Endothelial cell of umbilical vein (primary cell): ENCODE results near the gene MAEA. TPM values are rescaled to one million over a fixed set of nuclear protein-coding genes. Genes with fewer than 3 reads are reported as not detected.
A peak's percentile ranks its signal among the peaks of the same experiment; 100 is the strongest.

Experiments used
- BruUV-seq: library from RNA; stranded (reverse); fragments of 400-500 nt; replicated peaks from 2 replicates; lab custom pipeline; 2021; lab: Mats Ljungman, UMichigan
- CTCF ChIA-PET: fragments of 300-600, 350-600 bp; sonication (Branson Sonifier 250); formaldehyde crosslinking; loops from one replicate; lab custom pipeline; 2021; ENCODE audit warnings: antibody characterized with exemption, inconsistent platforms; lab: Charles Lee
- POLR2A ChIA-PET: fragments of 300-600, 350-600 bp; sonication (Branson Sonifier 250); formaldehyde crosslinking; loops from one replicate; lab custom pipeline; 2021; ENCODE audit warnings: antibody characterized with exemption, inconsistent platforms; lab: Charles Lee
- DNase-seq: peaks from one replicate; pipeline ENCODE4 v3.0.0-alpha.2; 2011; ENCODE audit warnings: low read depth, low spot score
- FAIRE-seq: peaks from 2 replicates; lab custom pipeline; 2011; peaks lifted over from hg19 to GRCh38; lab: Jason Lieb, UNC
- H2AFZ ChIP-seq: 2 replicates; pipeline ENCODE4 v1.6.0; 2012; ENCODE audit warnings: low read depth, low read length, control low read depth, inconsistent platforms
- H3K27ac ChIP-seq: 2 replicates; pipeline ENCODE4 v1.5.1; 2011; ENCODE audit warnings: low read depth, mild to moderate bottlenecking, control low read depth, low read length, moderate library complexity; ENCODE audit not compliant: insufficient read depth
- H3K27me3 ChIP-seq, 2 experiments: 2 replicates each; pipeline versions ENCODE4 v1.6.0 to v1.6.1; 2011; ENCODE audit warnings: low read length in 2 of 2, mixed read lengths in 1 of 2; ENCODE audit not compliant: control insufficient read depth in 2 of 2, insufficient read depth in 2 of 2
- H3K36me3 ChIP-seq, 2 experiments: 2 replicates in 1 of 2; 3 replicates in 1 of 2; pipeline ENCODE4 v1.5.1; 2011; ENCODE audit warnings: low read length in 2 of 2, mild to moderate bottlenecking in 1 of 2, moderate library complexity in 1 of 2; ENCODE audit not compliant: control insufficient read depth in 2 of 2, insufficient read depth in 2 of 2; ENCODE audit errors: extremely low read depth in 1 of 2
- H3K4me1 ChIP-seq: 3 replicates; pipeline ENCODE4 v1.5.1; 2011; ENCODE audit warnings: mild to moderate bottlenecking, low read length; ENCODE audit not compliant: control insufficient read depth, insufficient read depth; ENCODE audit errors: extremely low read depth
- H3K4me2 ChIP-seq: 2 replicates; pipeline ENCODE4 v1.6.1; 2011; ENCODE audit warnings: low read length, control low read depth, mixed read lengths; ENCODE audit not compliant: insufficient read depth
- H3K4me3 ChIP-seq, 3 experiments: fragments of 200-600 bp in 1 of 3; sonication (generic), shearing (Covaris generic) in 1 of 3; replicated peaks in 1 of 3; 2 replicates each; pipeline ENCODE4 v1.5.1; 2011 to 2016; ENCODE audit warnings: control low read depth in 3 of 3, low read length in 3 of 3, mild to moderate bottlenecking in 2 of 3, inconsistent platforms in 1 of 3, low read depth in 1 of 3, moderate library complexity in 1 of 3; ENCODE audit not compliant: insufficient read depth in 1 of 3
- H3K79me2 ChIP-seq: 2 replicates; pipeline ENCODE4 v1.6.0; 2012; ENCODE audit warnings: low read length, inconsistent platforms; ENCODE audit not compliant: control insufficient read depth, insufficient read depth
- H3K9ac ChIP-seq: replicated peaks from 2 replicates; pipeline ENCODE3; 2011; ENCODE audit warnings: low read length, control low read depth; ENCODE audit not compliant: insufficient read depth; ENCODE audit errors: extremely low read depth
- H3K9me1 ChIP-seq: replicated peaks from 3 replicates; pipeline ENCODE4 v1.6.0; 2011; ENCODE audit warnings: mild to moderate bottlenecking, low read length; ENCODE audit not compliant: control insufficient read depth, insufficient read depth; ENCODE audit errors: extremely low read depth
- H3K9me3 ChIP-seq: replicated peaks from 2 replicates; pipeline ENCODE4 v1.5.1; 2012; ENCODE audit warnings: low read length, inconsistent platforms; ENCODE audit not compliant: control insufficient read depth, insufficient read depth
- H4K20me1 ChIP-seq: replicated peaks from 2 replicates; pipeline ENCODE3; 2011; ENCODE audit warnings: mild to moderate bottlenecking, low read length; ENCODE audit not compliant: control insufficient read depth, insufficient read depth; ENCODE audit errors: extremely low read depth
- JUN ChIP-seq: IDR thresholded peaks from 2 replicates; pipeline ENCODE4 v1.6.1; 2011; ENCODE audit warnings: borderline replicate concordance, low read depth; ENCODE audit not compliant: insufficient read length, insufficient read depth
- MAX ChIP-seq: IDR thresholded peaks from 2 replicates; pipeline ENCODE4 v1.6.1; 2011; ENCODE audit not compliant: insufficient read depth, insufficient read length
- POLR2A ChIP-seq: IDR thresholded peaks from 2 replicates; pipeline ENCODE4 v1.6.1; 2012; ENCODE audit warnings: low read depth, mild to moderate bottlenecking, control low read depth, low read length
- POLR2AphosphoS5 ChIP-seq: IDR thresholded peaks from 2 replicates; pipeline ENCODE4 v1.6.1; 2012; ENCODE audit warnings: low read depth, mild to moderate bottlenecking, control low read depth, low read length, moderate library complexity; ENCODE audit not compliant: insufficient read depth
- dilution Hi-C: fragments of 300-500 bp; cut with MboI; formaldehyde crosslinking; loops from one replicate; pipeline ENCODE4 v1.15.0; 2019; ENCODE audit warnings: low sequenced_read_pairs; ENCODE audit not compliant: extremely low pct_ligation_motif_present
- intact Hi-C: fragments of 100-400 bp; cut with micrococcal nuclease; formaldehyde crosslinking; loops from one replicate; pipeline ENCODE4 v1.10.0; 2022
- polyA plus RNA-seq, 4 experiments: library from polyadenylated mRNA; depleted of rRNA in 3 of 4; stranded (reverse) in 3 of 4; unstranded in 1 of 4; fragments of >200 nt; gene quantifications; 2 replicates each; pipeline versions ENCODE4 v1.2.1 to v1.2.3, GENCODE V29; 2011 to 2012; ENCODE audit warnings: missing spikeins in 1 of 4
- total RNA-seq: library from RNA; stranded (reverse); gene quantifications from 2 replicates; pipeline ENCODE4 v1.2.3, GENCODE V29; 2021

Gene MAEA
- total and polyA plus RNA-seq, 2 donors (not counting 3 experiments of a cell fraction or from before 2014, with no cell fraction given): 66.0 to 108 TPM

- ChIA-PET CTCF (interaction anchor here (1.0 to 1.5 kb wide), 4 partner anchors 19 to 98 kb away, joined by 3 to 6 read pairs (median 4); partner anchors contain the start of gene UVSSA), POLR2A (interaction anchor here (0.6 to 1.7 kb wide), 4 partner anchors 14 to 98 kb away, joined by 3 to 5 read pairs (median 4); no protein-coding TSS in a partner anchor)
- Histone ChIP-seq H2AFZ (peak within 1 kb of the TSS; percentile 3), H3K27ac (peak within 1 kb of the TSS; percentile 77), H3K9ac (peak within 1 kb of the TSS; percentile 92), H3K4me1 (peaks cover 18% of the 10 kb centered on the region), H3K27me3 (no peaks in the 10 kb centered on the region), H4K20me1 (no peaks in the 10 kb centered on the region), H3K36me3 (no peaks in the 10 kb centered on the region), H3K79me2 (peaks cover 54% of the 10 kb centered on the region), H3K4me3 (peak within 1 kb of the TSS; percentile 56 to 85 (median 72)), H3K9me3 (no peaks in the 10 kb centered on the region), H3K9me1 (no peaks in the 10 kb centered on the region), H3K4me2 (peak within 1 kb of the TSS; percentile 75)
- TF ChIP-seq POLR2AphosphoS5 (peak; percentile 80), JUN (no peak), MAX (no peak), POLR2A (peak; percentile 33)
- FAIRE-seq (peak; percentile 56), DNase-seq (peak; percentile 86)
- intact Hi-C loops (loop anchor here (1.0 kb wide), 2 partner anchors 15 to 98 kb away; no protein-coding TSS in a partner anchor), dilution Hi-C loops (no loop called here)
- BruUV-seq: no TSS peak
Measured at GRCh38 chr4:1248245-1249147, 41.2 kb upstream of the MAEA start, which contains the start of gene CTBP1. Gene CTBP1, minus strand, starts transcription at chr4:1249130. Its CDS starts 7,799 bp downstream, at chr4:1241331.
